Adrenal gland (tissue), 12 donors: ENCODE results near the gene ARL8A. TPM values are rescaled to one million over a fixed set of nuclear protein-coding genes. Genes with fewer than 3 reads are reported as not detected.

ENCODE experiments used
- DNase-seq, 7 donors: peaks; one replicate each; pipeline ENCODE4 v3.0.0-alpha.2; 2019 to 2020
- H3K27ac ChIP-seq, 5 donors: fragments of 200-600 bp; sonication (generic) in 4 of 5; 1 replicate in 3 of 5; 2 replicates in 2 of 5; pipeline versions ENCODE4 v1.5.1 to v1.8.0; 2016 to 2020; ENCODE audit warnings: mild to moderate bottlenecking in 1 of 5
- H3K27me3 ChIP-seq: fragments of 200-600 bp; 2 replicates; pipeline ENCODE4 v1.8.0; 2021
- H3K36me3 ChIP-seq, 2 donors: fragments of 200-600 bp; replicated peaks in 1 of 2; 1 replicate in 1 of 2; 2 replicates in 1 of 2; pipeline versions ENCODE4 v1.5.1 to v1.8.0; 2018 to 2022
- H3K4me1 ChIP-seq, 2 donors: fragments of 200-600 bp; replicated peaks in 1 of 2; 1 replicate in 1 of 2; 2 replicates in 1 of 2; pipeline versions ENCODE4 v1.5.1 to v1.8.0; 2018 to 2021
- H3K4me3 ChIP-seq, 4 donors: fragments of 200-600 bp; sonication (generic) in 3 of 4; one replicate each; pipeline ENCODE4 v1.5.1; 2016 to 2018
- H3K9me3 ChIP-seq, 3 donors: fragments of 200-600 bp; sonication (generic) in 1 of 3; replicated peaks in 1 of 3; 1 replicate in 2 of 3; 2 replicates in 1 of 3; pipeline versions ENCODE4 v1.5.1 to v1.8.0; 2016 to 2021
- POLR2A ChIP-seq, 2 donors: fragments of 450-650 bp; IDR thresholded peaks; one replicate each; pipeline ENCODE4 v1.6.1; 2017; ENCODE audit warnings: antibody characterized with exemption in 2 of 2, mild to moderate bottlenecking in 2 of 2, moderate library complexity in 1 of 2
- WGBS, 4 donors: extraction: QIAGEN DNeasy Blood & Tissue Kit in 2 of 4; methylation state at CpG; one replicate each; pipeline versions ENCODE4 v1.1.5 to v1.1.7; 2013 to 2017; 5-methylcytosine and 5-hydroxymethylcytosine counted together
- intact Hi-C, 2 donors: fragments of 100-400 bp; cut with DNase I; formaldehyde crosslinking; loops; one replicate each; pipeline versions ENCODE4 v1.14.1 to v1.15.0; 2022 to 2023
- polyA plus RNA-seq, 3 donors: library from polyadenylated mRNA; stranded (reverse); fragments of 200-250 nt in 2 of 3; fragments of 350-450 nt in 1 of 3; fragmentation: Illumina TruSeq in 1 of 3; extraction: RNeasy Lipid Tissue Mini Kit (QIAGEN cat#74804) in 1 of 3; gene quantifications; one replicate each; pipeline ENCODE4 v1.2.3, GENCODE V29; 2013 to 2014
- total RNA-seq, 9 donors: library from RNA; depleted of rRNA in 4 of 9; stranded (reverse); fragments of >200 nt in 4 of 9; fragments of 120-200 nt in 1 of 9; fragmentation: NEBNext Ultra II Directional in 1 of 9; extraction: Animal tissue kit (Norgen Biotek cat#: 25700) in 1 of 9; gene quantifications; one replicate each; pipeline versions ENCODE4 v1.1.0 to v1.2.4, GENCODE V29; 2013 to 2023
- TF ChIP-seq, protein P1 (sequence below), 6 experiments: fragments of 450-650 bp in 4 of 6; fragments of 200-600 bp in 2 of 6; sonication (generic) in 1 of 6; IDR thresholded peaks; 1 replicate in 5 of 6; 2 replicates in 1 of 6; pipeline versions ENCODE4 v1.5.1 to v1.8.0; 2016 to 2021; ENCODE audit warnings: antibody characterized with exemption in 6 of 6, mild to moderate bottlenecking in 2 of 6, moderate library complexity in 1 of 6
- donor health status: healthy with polysubstance abuse.
- donor health status: Bipolar disorder and iron deficiency.
- donor health status: DM: yes; HTN: yes; CAD: no.
- donor health status: DM: no; HTN: no; CAD: no.
- donor health status: DM: no; HTN: no; CAD: no.
- donor health status: DM: yes; HTN: yes; CAD: no.

The ARL8A gene
- total and polyA plus RNA-seq, 12 donors, result 26.4 to 115 (median 53.7) TPM

DNA sequence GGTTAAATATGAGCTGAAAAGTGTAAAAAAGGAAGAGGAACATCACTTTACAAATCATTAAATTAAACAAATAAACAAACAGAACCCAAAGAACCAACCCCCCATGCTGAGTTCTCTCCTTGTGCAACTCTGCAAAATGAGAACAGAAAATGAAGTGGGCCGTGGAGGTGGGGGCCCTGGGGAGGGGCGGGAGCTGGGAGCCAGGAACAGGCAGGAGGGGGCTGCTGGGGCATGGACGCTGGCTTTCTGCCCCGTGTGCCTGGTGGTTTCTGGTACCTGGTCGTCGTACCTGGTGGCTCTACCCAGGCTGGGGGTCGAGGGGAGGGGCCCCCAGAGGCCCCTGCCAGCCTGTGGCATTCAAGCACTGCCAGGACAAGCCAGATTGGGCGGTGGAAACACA lies 11.0 kb downstream of the ARL8A start:
- Histone ChIP-seq H3K4me3 (no peak overlapping the region), H3K9me3 (no peaks in the 10 kb centered on the region), H3K27ac (peak overlapping the region in 4 of 5 donors; percentile 91 to 100 (median 94)), H3K36me3 (peaks cover 0 to 47% of the 10 kb centered on the region in 2 donors), H3K4me1 (peaks cover 38 to 54% of the 10 kb centered on the region in 2 donors), H3K27me3 (no peaks in the 10 kb centered on the region)
- no peak for DNase-seq
- TF ChIP-seq, protein P1, sequence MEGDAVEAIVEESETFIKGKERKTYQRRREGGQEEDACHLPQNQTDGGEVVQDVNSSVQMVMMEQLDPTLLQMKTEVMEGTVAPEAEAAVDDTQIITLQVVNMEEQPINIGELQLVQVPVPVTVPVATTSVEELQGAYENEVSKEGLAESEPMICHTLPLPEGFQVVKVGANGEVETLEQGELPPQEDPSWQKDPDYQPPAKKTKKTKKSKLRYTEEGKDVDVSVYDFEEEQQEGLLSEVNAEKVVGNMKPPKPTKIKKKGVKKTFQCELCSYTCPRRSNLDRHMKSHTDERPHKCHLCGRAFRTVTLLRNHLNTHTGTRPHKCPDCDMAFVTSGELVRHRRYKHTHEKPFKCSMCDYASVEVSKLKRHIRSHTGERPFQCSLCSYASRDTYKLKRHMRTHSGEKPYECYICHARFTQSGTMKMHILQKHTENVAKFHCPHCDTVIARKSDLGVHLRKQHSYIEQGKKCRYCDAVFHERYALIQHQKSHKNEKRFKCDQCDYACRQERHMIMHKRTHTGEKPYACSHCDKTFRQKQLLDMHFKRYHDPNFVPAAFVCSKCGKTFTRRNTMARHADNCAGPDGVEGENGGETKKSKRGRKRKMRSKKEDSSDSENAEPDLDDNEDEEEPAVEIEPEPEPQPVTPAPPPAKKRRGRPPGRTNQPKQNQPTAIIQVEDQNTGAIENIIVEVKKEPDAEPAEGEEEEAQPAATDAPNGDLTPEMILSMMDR (IDR thresholded peaks at IDR 0.05), result no peak
- no peak for TF ChIP-seq POLR2A (IDR thresholded peaks at IDR 0.05)
- WGBS, 4 donors, result 41 to 61% (median 54%) methylated on average over 7 to 8 of the region's 8 CpGs
- intact Hi-C loops, result no loop called here

DNA sequence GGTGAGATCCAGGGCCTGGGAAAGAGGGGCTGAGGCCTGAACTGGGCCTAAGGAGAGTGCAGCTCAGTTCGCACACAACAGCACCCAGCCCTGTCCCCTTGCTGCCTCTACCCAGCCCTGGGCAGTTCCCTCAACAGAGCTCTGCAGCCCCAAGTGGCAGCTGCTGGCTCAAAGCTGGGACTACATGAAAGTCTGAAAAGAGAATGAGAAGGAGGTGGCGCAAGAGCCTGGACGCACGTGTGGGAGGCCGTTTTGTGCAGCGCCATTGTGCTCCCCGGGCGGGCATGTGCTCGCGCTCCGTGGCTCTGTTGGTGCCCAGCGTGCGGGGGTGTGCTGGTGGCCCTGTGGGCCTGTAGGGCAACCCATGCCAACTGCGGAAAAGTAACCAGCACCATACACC lies 11.5 kb downstream of the ARL8A start:
- H3K4me3 ChIP-seq, result no peak overlapping the region
- H3K36me3 ChIP-seq, result peaks cover 0 to 47% of the 10 kb centered on the region in 2 donors
- peak; percentile 48 to 80 (median 75) for DNase-seq
- WGBS, 4 donors, result 42 to 58% (median 48%) methylated on average over 6 to 14 of the region's 14 CpGs
- no peaks in the 10 kb centered on the region for H3K9me3 ChIP-seq
- intact Hi-C loops, result no loop called here
- H3K4me1 ChIP-seq, result peaks cover 38 to 54% of the 10 kb centered on the region in 2 donors
- TF ChIP-seq, protein P1 (IDR thresholded peaks at IDR 0.05), result peak in 1 of 6 experiments; percentile 28
- peak in 1 of 2 donors; percentile 40 for TF ChIP-seq POLR2A (IDR thresholded peaks at IDR 0.05)
- H3K27me3 ChIP-seq, result no peaks in the 10 kb centered on the region
- H3K27ac ChIP-seq, result peak overlapping the region; percentile 23 to 100 (median 93)

DNA sequence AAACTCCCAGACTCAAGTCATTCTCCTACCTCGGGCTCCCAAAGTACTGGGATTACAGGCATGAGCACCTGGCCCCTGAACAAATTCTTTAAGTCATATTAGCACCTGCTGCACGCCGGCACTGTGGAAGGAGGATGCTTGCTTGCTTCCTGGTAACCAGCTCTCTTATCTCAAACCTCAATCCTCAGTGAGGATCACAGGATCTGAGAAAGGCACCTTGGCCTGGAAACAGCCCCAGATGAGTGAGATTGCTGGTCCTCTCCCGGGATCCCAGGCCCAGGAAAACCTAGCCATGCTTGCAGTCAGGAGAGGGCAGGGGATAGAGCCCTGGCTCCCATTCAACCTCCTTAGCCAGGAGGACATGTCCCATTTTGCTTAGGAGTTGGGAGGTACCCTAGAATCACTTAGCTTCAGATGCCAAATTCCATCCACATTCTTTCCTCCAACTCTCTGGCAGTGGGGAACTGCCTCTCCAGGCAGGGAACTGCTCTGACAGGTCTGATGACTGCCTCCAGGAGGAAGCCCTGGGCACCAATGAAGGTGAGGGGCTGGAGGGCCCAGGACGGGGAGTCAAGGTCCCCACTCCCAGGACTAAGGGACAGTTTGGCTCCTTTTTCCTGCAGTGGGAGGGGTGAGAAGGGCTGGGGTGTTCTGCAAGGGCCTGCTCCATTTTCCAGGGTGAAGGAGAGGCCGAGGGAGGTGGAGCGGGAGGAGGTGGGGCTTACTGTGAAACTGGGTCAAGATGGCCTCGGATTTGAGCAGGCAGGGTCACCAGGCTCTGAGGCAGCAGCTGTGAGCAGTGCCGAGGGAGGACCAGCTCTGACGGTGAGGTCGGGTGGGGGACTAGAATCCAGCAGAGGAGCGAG lies 12.3 kb downstream of the ARL8A start:
- WGBS, 4 donors, result 32 to 41% (median 36%) methylated on average over 11 to 12 of the region's 12 CpGs
- DNase-seq, result peak; percentile 79 to 96 (median 91)
- Histone ChIP-seq H3K36me3 (peaks cover 0 to 40% of the 10 kb centered on the region in 2 donors), H3K27me3 (no peaks in the 10 kb centered on the region), H3K27ac (peak overlapping the region; percentile 23 to 100 (median 93)), H3K9me3 (no peaks in the 10 kb centered on the region), H3K4me1 (peaks cover 38 to 54% of the 10 kb centered on the region in 2 donors), H3K4me3 (no peak overlapping the region)
- intact Hi-C loops, result no loop called here
- TF ChIP-seq, protein P1 (IDR thresholded peaks at IDR 0.05), result no peak
- TF ChIP-seq POLR2A (IDR thresholded peaks at IDR 0.05), result peak in 1 of 2 donors; percentile 46

DNA sequence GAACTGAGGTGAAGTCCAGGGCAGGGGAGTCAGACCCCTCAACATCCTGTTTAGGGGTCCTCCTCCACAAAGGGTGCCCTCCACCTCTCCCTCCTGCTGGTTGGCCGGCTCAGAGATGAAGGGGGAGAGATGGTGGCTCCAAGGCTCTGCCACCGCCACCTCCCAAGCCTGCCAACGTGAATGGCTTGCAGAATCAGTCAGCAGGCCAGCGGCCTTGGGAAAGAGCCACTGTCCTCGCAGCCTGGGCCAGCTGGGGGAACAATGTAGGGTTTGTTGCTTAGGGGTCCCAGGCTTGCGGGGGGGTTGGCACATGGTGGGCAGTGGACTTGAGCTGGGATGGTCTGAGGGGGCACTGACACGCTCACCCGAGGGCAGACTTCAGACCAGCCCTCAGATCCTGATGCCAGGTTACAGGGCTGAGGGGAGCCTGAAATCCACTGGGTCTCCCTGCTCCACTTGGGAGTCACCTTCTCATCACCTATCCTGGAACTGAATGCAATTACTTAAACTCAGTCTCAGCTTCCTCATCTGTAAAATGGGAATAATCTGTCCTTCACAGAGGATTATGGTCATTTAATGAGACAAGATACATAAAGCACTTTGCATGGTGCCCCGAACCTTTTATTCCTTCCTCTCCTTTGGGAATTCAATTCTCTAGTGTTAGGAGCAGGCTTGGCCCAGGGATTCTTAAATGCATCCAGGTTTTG lies 13.6 kb downstream of the ARL8A start:
- Histone ChIP-seq H3K27me3 (no peaks in the 10 kb centered on the region), H3K27ac (peak overlapping the region in 4 of 5 donors; percentile 91 to 100 (median 94)), H3K36me3 (peaks cover 0 to 28% of the 10 kb centered on the region in 2 donors), H3K9me3 (no peaks in the 10 kb centered on the region), H3K4me1 (peaks cover 38 to 54% of the 10 kb centered on the region in 2 donors), H3K4me3 (no peak overlapping the region)
- intact Hi-C loops, result no loop called here
- WGBS, 4 donors, result 40 to 62% (median 44%) methylated on average over 6 to 9 of the region's 9 CpGs
- DNase-seq, result peak; percentile 62 to 79 (median 73)
- no peak for TF ChIP-seq POLR2A (IDR thresholded peaks at IDR 0.05)
- TF ChIP-seq, protein P1 (IDR thresholded peaks at IDR 0.05), result no peak
